Mammary epithelial cell (primary cell): ENCODE measurements around the gene KCNMA1.

ENCODE experiments used
- CTCF ChIP-seq, 2 donors: IDR thresholded peaks in 1 of 2; conservative IDR thresholded peaks in 1 of 2; 2 replicates each; pipeline ENCODE4 v1.5.1; 2011 to 2012; ENCODE audit warnings: inconsistent platforms in 2 of 2, low read length in 2 of 2, mild to moderate bottlenecking in 2 of 2, control low read depth in 1 of 2, low read depth in 1 of 2; ENCODE audit not compliant: insufficient read depth in 1 of 2; ENCODE audit errors: extremely low read depth in 1 of 2
- EZH2 ChIP-seq: IDR thresholded peaks from 2 replicates; pipeline ENCODE4 v1.6.1; 2012; ENCODE audit warnings: low read length, inconsistent platforms, borderline replicate concordance

GRCh38 chr10:77023396-77023795 is 614.2 kb downstream of the KCNMA1 start:
- no peak for TF ChIP-seq EZH2
- no peak for TF ChIP-seq CTCF (conservative IDR thresholded peaks at IDR 0.05 in 1 of 2, IDR thresholded peaks at IDR 0.05 in 1 of 2; ENCODE audit: extremely low read depth in 1 of 2, insufficient read depth in 1 of 2, low read depth in 1 of 2, low read length in 2 of 2)
